HCT116 (cell line): Measurements from ENCODE around the gene SNRPB. TPM values are rescaled to one million over a fixed set of nuclear protein-coding genes. Genes with fewer than 3 reads are reported as not detected.

ENCODE experiments used
- ATAC-seq: fragments of 200-7000 bp; cut with Tn5 transposase; 2 replicates; pipeline ENCODE4 v1.9.1; 2020; ENCODE audit warnings: mild to moderate bottlenecking, moderate library complexity
- BruUV-seq: library from RNA; stranded (reverse); fragments of 400-500 nt; replicated peaks from 2 replicates; lab custom pipeline; 2021; lab: Mats Ljungman, UMichigan
- CTCF ChIA-PET: fragments of 300-600 bp; sonication (Branson Sonifier 250); formaldehyde crosslinking; loops from one replicate; lab custom pipeline; 2021; ENCODE audit warnings: antibody characterized with exemption; lab: Charles Lee
- POLR2A ChIA-PET: fragments of 300-600, 350-600 bp; sonication (Branson Sonifier 250); formaldehyde crosslinking; loops from one replicate; lab custom pipeline; 2021; ENCODE audit warnings: antibody characterized with exemption; lab: Charles Lee
- RAD21 ChIA-PET, 2 experiments: fragments of 300-600 bp; sonication (Branson Sonifier 250); formaldehyde crosslinking; loops; one replicate each; lab custom pipeline; 2023; ENCODE audit warnings: low total read pairs in 2 of 2; ENCODE audit not compliant: uncharacterized antibody in 2 of 2, unreplicated experiment in 2 of 2, low non-redundant PET in 1 of 2; lab: Charles Lee
- DNase-seq: peaks from one replicate; pipeline ENCODE4 v3.0.0-alpha.2; 2010; ENCODE audit warnings: low read depth, low spot score
- H2AFZ ChIP-seq: fragments of 200-600 bp; shearing (Covaris generic), sonication (generic); 2 replicates; pipeline ENCODE4 v1.6.1; 2017; ENCODE audit warnings: low read depth, mixed run types, mixed read lengths, antibody characterized with exemption, low read length; ENCODE audit not compliant: poor library complexity, severe bottlenecking
- H3K27ac ChIP-seq: 2 replicates; pipeline ENCODE4 v1.5.1; 2012; ENCODE audit warnings: low read depth, low read length
- H3K27me3 ChIP-seq: fragments of 200-600 bp; sonication (generic); 2 replicates; pipeline ENCODE4 v1.6.1; 2016; ENCODE audit warnings: mixed run types, low read length, mixed read lengths; ENCODE audit not compliant: insufficient read depth
- H3K36me3 ChIP-seq, 2 experiments: fragments of 200-500 bp in 1 of 2; fragments of 200-600 bp in 1 of 2; sonication (Bioruptor generic) in 1 of 2; sonication (generic) in 1 of 2; 2 replicates each; pipeline versions ENCODE4 v1.5.1 to v1.6.1; 2014 to 2016; ENCODE audit warnings: low read length in 2 of 2, inconsistent platforms in 1 of 2, mixed read lengths in 1 of 2, mixed run types in 1 of 2; ENCODE audit not compliant: insufficient read depth in 2 of 2, control insufficient read depth in 1 of 2
- H3K4me1 ChIP-seq, 2 experiments: fragments of 200-600 bp in 1 of 2; sonication (generic) in 1 of 2; 2 replicates each; pipeline versions ENCODE4 v1.5.1 to v1.6.1; 2012 to 2017; ENCODE audit warnings: low read length in 2 of 2, inconsistent platforms in 1 of 2, mild to moderate bottlenecking in 1 of 2, mixed read lengths in 1 of 2, mixed run types in 1 of 2, moderate library complexity in 1 of 2; ENCODE audit not compliant: insufficient read depth in 2 of 2, control insufficient read depth in 1 of 2
- H3K4me2 ChIP-seq: fragments of 200-600 bp; sonication (generic); 2 replicates; pipeline ENCODE4 v1.6.1; 2017; ENCODE audit warnings: mixed run types, low read length, mixed read lengths
- H3K4me3 ChIP-seq, 2 experiments: fragments of 200-600 bp in 1 of 2; sonication (generic) in 1 of 2; replicated peaks in 1 of 2; 2 replicates each; pipeline ENCODE4 v1.5.1; 2011 to 2016; ENCODE audit warnings: low read length in 2 of 2, control low read depth in 1 of 2, low read depth in 1 of 2, mild to moderate bottlenecking in 1 of 2, mixed read lengths in 1 of 2, mixed run types in 1 of 2
- H3K79me2 ChIP-seq: fragments of 200-600 bp; sonication (generic); 2 replicates; pipeline ENCODE4 v1.6.1; 2017; ENCODE audit warnings: mild to moderate bottlenecking, mixed run types, low read length, moderate library complexity, mixed read lengths; ENCODE audit not compliant: insufficient read depth
- H3K9ac ChIP-seq: fragments of 200-600 bp; sonication (generic); 2 replicates; pipeline ENCODE4 v1.6.1; 2016; ENCODE audit warnings: low read length, mixed read lengths
- H3K9me2 ChIP-seq: fragments of 200-600 bp; sonication (generic), shearing (Covaris generic); 2 replicates; pipeline ENCODE4 v1.6.1; 2017; ENCODE audit warnings: mixed run types, mild to moderate bottlenecking, moderate library complexity; ENCODE audit not compliant: insufficient read depth
- H3K9me3 ChIP-seq, 2 experiments: fragments of 200-500 bp in 1 of 2; fragments of 200-600 bp in 1 of 2; sonication (Bioruptor generic) in 1 of 2; sonication (generic) in 1 of 2; 2 replicates each; pipeline ENCODE4 v1.6.1; 2014 to 2017; ENCODE audit warnings: low read length in 2 of 2, mixed read lengths in 2 of 2, inconsistent platforms in 1 of 2, low read depth in 1 of 2, mild to moderate bottlenecking in 1 of 2, mixed run types in 1 of 2, moderate library complexity in 1 of 2; ENCODE audit not compliant: control insufficient read depth in 1 of 2, insufficient read depth in 1 of 2
- H4K20me1 ChIP-seq: fragments of 200-600 bp; sonication (generic), shearing (Covaris generic); 2 replicates; pipeline ENCODE4 v1.6.1; 2017; ENCODE audit warnings: mixed run types, mild to moderate bottlenecking, moderate library complexity; ENCODE audit not compliant: insufficient read depth
- ATF3 ChIP-seq: IDR thresholded peaks from 2 replicates; pipeline ENCODE4 v1.6.1; 2012
- CBX3 ChIP-seq: IDR thresholded peaks from 2 replicates; pipeline ENCODE4 v1.6.1; 2012; ENCODE audit warnings: low read depth
- CTCF ChIP-seq, 3 experiments: fragments of 200-600 bp in 1 of 3; sonication (generic) in 1 of 3; IDR thresholded peaks in 2 of 3; conservative IDR thresholded peaks in 1 of 3; 2 replicates each; pipeline ENCODE4 v1.5.1; 2012 to 2017; ENCODE audit warnings: low read depth in 2 of 3, low read length in 2 of 3, antibody characterized with exemption in 1 of 3, borderline replicate concordance in 1 of 3, control low read depth in 1 of 3, mild to moderate bottlenecking in 1 of 3, mixed read lengths in 1 of 3, mixed run types in 1 of 3, moderate library complexity in 1 of 3; ENCODE audit not compliant: insufficient read depth in 1 of 3
- EGR1 ChIP-seq: IDR thresholded peaks from 2 replicates; pipeline ENCODE4 v1.6.1; 2012; ENCODE audit warnings: low read depth
- EZH2 ChIP-seq: fragments of 200-600 bp; sonication (generic); IDR thresholded peaks from 2 replicates; pipeline ENCODE4 v1.6.1; 2017; ENCODE audit warnings: antibody characterized with exemption, mixed run types
- EZH2phosphoT487 ChIP-seq: fragments of 200-600 bp; IDR thresholded peaks from 2 replicates; pipeline ENCODE4 v1.6.1; 2018; ENCODE audit warnings: antibody characterized with exemption, borderline replicate concordance
- FOSL1 ChIP-seq: IDR thresholded peaks from 2 replicates; pipeline ENCODE4 v1.6.1; 2012; ENCODE audit warnings: low read depth
- REST ChIP-seq: IDR thresholded peaks from 2 replicates; pipeline ENCODE4 v1.6.1; 2012; ENCODE audit warnings: low read depth
- SIN3A ChIP-seq: IDR thresholded peaks from 2 replicates; pipeline ENCODE4 v1.6.1; 2012; ENCODE audit warnings: low read depth
- SP1 ChIP-seq: IDR thresholded peaks from 2 replicates; pipeline ENCODE4 v1.6.1; 2012; ENCODE audit warnings: low read depth
- SRF ChIP-seq: IDR thresholded peaks from 2 replicates; pipeline ENCODE4 v1.6.1; 2012; ENCODE audit warnings: low read depth
- TCF7L2 ChIP-seq: IDR thresholded peaks from 2 replicates; pipeline ENCODE4 v1.7.0; 2011; ENCODE audit warnings: borderline replicate concordance, inconsistent platforms; ENCODE audit not compliant: insufficient read depth, insufficient read length; ENCODE audit errors: extremely low read depth
- ZBTB33 ChIP-seq: IDR thresholded peaks from 2 replicates; pipeline ENCODE4 v1.6.1; 2011; ENCODE audit warnings: mild to moderate bottlenecking, low read length, moderate library complexity; ENCODE audit not compliant: insufficient replicate concordance; ENCODE audit errors: extremely low read depth
- ZFX ChIP-seq: fragments of 450-650 bp; IDR thresholded peaks from 2 replicates; pipeline ENCODE4 v1.6.1; 2017
- ZNF274 ChIP-seq: fragments of 200-500 bp; sonication (Bioruptor generic); IDR thresholded peaks from 2 replicates; pipeline ENCODE4 v1.6.1; 2014; ENCODE audit warnings: mild to moderate bottlenecking, low read depth, low read length, inconsistent platforms
- intact Hi-C: fragments of 100-400 bp; cut with micrococcal nuclease; formaldehyde crosslinking; loops from 2 replicates; pipeline ENCODE4 v1.10.0; 2022
- total RNA-seq: library from RNA; stranded (reverse); gene quantifications from one replicate; pipeline ENCODE4 v1.2.1, GENCODE V29; 2021; ENCODE audit not compliant: unreplicated experiment
- TF ChIP-seq, protein P1 (sequence below): IDR thresholded peaks from 2 replicates; pipeline ENCODE4 v1.6.1; 2012

The SNRPB gene
- total RNA-seq, 1 experiment from 2014 or later = 469 TPM

DNA sequence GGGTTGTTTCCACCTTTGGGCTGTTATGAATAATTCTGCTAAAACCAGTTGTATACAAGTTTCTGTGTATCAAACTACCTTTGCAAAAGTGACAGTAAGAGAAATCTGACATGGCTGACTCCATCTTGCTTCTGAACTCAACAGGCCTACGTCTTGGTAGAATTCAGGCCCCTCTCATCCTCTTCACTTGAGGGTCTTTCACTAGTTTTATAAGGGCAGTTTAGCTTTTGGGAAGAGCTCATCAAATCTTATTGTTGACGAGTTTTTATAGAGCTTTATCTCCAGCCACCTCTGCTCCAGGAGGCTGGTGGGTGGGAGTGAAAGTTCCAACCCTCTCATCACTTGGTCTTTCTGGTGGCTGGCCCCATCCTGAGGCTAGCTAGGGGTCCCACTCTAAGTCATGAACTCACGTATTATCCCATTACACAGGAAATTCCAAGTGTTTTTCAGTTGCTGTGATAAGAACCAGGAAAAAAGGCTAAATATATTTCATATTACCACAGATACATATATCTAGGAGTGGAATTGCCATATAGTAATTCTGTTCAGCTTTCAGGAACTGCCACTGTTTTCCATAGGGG lies 11.6 kb downstream of the SNRPB start:
- H3K27me3 ChIP-seq = no peaks in the 10 kb centered on the region
- intact Hi-C loops = no loop called here
- peaks cover 43 to 47% of the 10 kb centered on the region in 2 experiments for H3K36me3 ChIP-seq
- H2AFZ ChIP-seq = no peak overlapping the region
- POLR2A ChIA-PET = interaction anchor here (0.8 kb wide), 1 partner anchor 11 kb away, joined by 3 read pairs; the partner anchor contains the start of gene SNRPB
- RAD21 ChIA-PET = no interaction called here
- peaks cover 8% of the 10 kb centered on the region; the same call in 1 of the 2 replicates for H4K20me1 ChIP-seq
- CTCF ChIA-PET = no interaction called here
- H3K4me1 ChIP-seq = no peaks in the 10 kb centered on the region
- no peak overlapping the region for H3K4me2 ChIP-seq
- TF ChIP-seq CTCF (IDR thresholded peaks at IDR 0.05 in 2 of 3, conservative IDR thresholded peaks at IDR 0.05 in 1 of 3; ENCODE audit: borderline replicate concordance in 1 of 3, insufficient read depth in 1 of 3, low read depth in 2 of 3, low read length in 2 of 3) (no peak), ATF3 (no peak), REST (no peak), TCF7L2 (no peak), EZH2 (no peak), ZNF274 (no peak), EZH2phosphoT487 (no peak), ZFX (no peak), SIN3A (no peak), FOSL1 (no peak), EGR1 (no peak), ZBTB33 (no peak), CBX3 (no peak), SP1 (no peak), SRF (no peak)
- TF ChIP-seq, protein P1, sequence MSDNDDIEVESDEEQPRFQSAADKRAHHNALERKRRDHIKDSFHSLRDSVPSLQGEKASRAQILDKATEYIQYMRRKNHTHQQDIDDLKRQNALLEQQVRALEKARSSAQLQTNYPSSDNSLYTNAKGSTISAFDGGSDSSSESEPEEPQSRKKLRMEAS = no peak
- TF ChIP-seq, all 23 proteins: peak for 0
- Histone ChIP-seq H3K27ac (no peak overlapping the region), H3K79me2 (peaks cover 14% of the 10 kb centered on the region), H3K4me3 (no peak overlapping the region), H3K9ac (no peak overlapping the region), H3K9me2 (no peaks in the 10 kb centered on the region), H3K9me3 (no peaks in the 10 kb centered on the region)
- DNase-seq (no peak), ATAC-seq (no peak)
- no TSS peak for BruUV-seq
